GM23338 (cell line): ENCODE data around the gene PHLDA3. TPM values are rescaled to one million over a fixed set of nuclear protein-coding genes. Genes with fewer than 3 reads are reported as not detected.

Source experiments
- ATAC-seq: fragments of 200-7000 bp; cut with Tn5 transposase; 3 replicates; pipeline ENCODE4 v1.9.1; 2020
- DNase-seq: peaks from one replicate; pipeline ENCODE4 v3.0.0-alpha.2; 2015; ENCODE audit warnings: low spot score
- H2AFZ ChIP-seq: fragments of 200-600 bp; sonication (generic); 2 replicates; pipeline ENCODE4 v1.8.0; 2016; ENCODE audit warnings: antibody characterized with exemption, mild to moderate bottlenecking, moderate library complexity
- H3F3A ChIP-seq: fragments of 200-600 bp; sonication (generic); replicated peaks from 2 replicates; pipeline ENCODE4 v1.8.0; 2017; ENCODE audit warnings: antibody characterized with exemption, mixed run types, low read depth
- H3K27ac ChIP-seq: fragments of 200-600 bp; sonication (generic); 2 replicates; pipeline ENCODE4 v1.6.1; 2016; ENCODE audit warnings: low read depth
- H3K27me3 ChIP-seq: fragments of 200-600 bp; sonication (generic); 2 replicates; pipeline ENCODE4 v1.8.0; 2016; ENCODE audit warnings: mild to moderate bottlenecking, mixed run types, moderate library complexity; ENCODE audit not compliant: insufficient read depth
- H3K36me3 ChIP-seq: fragments of 200-600 bp; sonication (generic); 2 replicates; pipeline ENCODE4 v1.8.0; 2016; ENCODE audit warnings: mild to moderate bottlenecking; ENCODE audit not compliant: insufficient read depth
- H3K4me1 ChIP-seq: fragments of 200-600 bp; sonication (generic); 2 replicates; pipeline ENCODE4 v1.8.0; 2016; ENCODE audit warnings: mild to moderate bottlenecking, moderate library complexity; ENCODE audit not compliant: insufficient read depth
- H3K4me2 ChIP-seq: fragments of 200-600 bp; sonication (generic); 2 replicates; pipeline ENCODE4 v1.7.1; 2017; ENCODE audit warnings: mixed run types
- H3K4me3 ChIP-seq: fragments of 200-600 bp; sonication (generic); 2 replicates; pipeline ENCODE4 v1.6.1; 2016; ENCODE audit warnings: mixed run types
- H3K79me2 ChIP-seq: fragments of 200-600 bp; sonication (generic); replicated peaks from 2 replicates; pipeline ENCODE4 v1.8.0; 2017; ENCODE audit warnings: mild to moderate bottlenecking; ENCODE audit not compliant: insufficient read depth
- H3K9me2 ChIP-seq: fragments of 200-600 bp; sonication (generic); 2 replicates; pipeline ENCODE4 v1.8.0; 2017; ENCODE audit not compliant: insufficient read depth
- H4K20me1 ChIP-seq: fragments of 200-600 bp; sonication (generic); replicated peaks from 2 replicates; pipeline ENCODE4 v1.8.0; 2017; ENCODE audit warnings: mild to moderate bottlenecking; ENCODE audit not compliant: insufficient read depth
- H3K27ac Mint-ChIP-seq: 2 replicates; pipeline ENCODE4 v1.8.0; 2020; ENCODE audit warnings: inconsistent platforms, mild to moderate bottlenecking, moderate library complexity, mixed read lengths
- H3K27me3 Mint-ChIP-seq: 3 replicates; pipeline ENCODE4 v1.8.0; 2022; ENCODE audit warnings: low read depth, mild to moderate bottlenecking, moderate library complexity, mixed read lengths, inconsistent platforms; ENCODE audit not compliant: insufficient read depth, poor library complexity
- H3K36me3 Mint-ChIP-seq: 3 replicates; pipeline ENCODE4 v1.8.0; 2021; ENCODE audit warnings: low read depth, mild to moderate bottlenecking, inconsistent platforms, moderate library complexity, mixed read lengths
- H3K4me1 Mint-ChIP-seq: 3 replicates; pipeline ENCODE4 v1.8.0; 2020; ENCODE audit warnings: mild to moderate bottlenecking, inconsistent platforms, mixed read lengths
- H3K4me3 Mint-ChIP-seq: 3 replicates; pipeline ENCODE4 v1.8.0; 2021; ENCODE audit warnings: moderate library complexity, mild to moderate bottlenecking, inconsistent platforms, mixed read lengths
- H3K9me3 Mint-ChIP-seq: 3 replicates; pipeline ENCODE4 v1.8.0; 2020; ENCODE audit warnings: moderate library complexity, mild to moderate bottlenecking, inconsistent platforms, mixed read lengths
- CTCF ChIP-seq, 2 experiments: fragments of 200-600 bp in 1 of 2; sonication (generic) in 1 of 2; conservative IDR thresholded peaks; 2 replicates each; pipeline versions ENCODE4 v1.5.1 to v1.6.1; 2016 to 2017; ENCODE audit warnings: antibody characterized with exemption in 2 of 2, low read depth in 2 of 2, mild to moderate bottlenecking in 2 of 2, moderate library complexity in 1 of 2
- ETS1 ChIP-seq: IDR thresholded peaks from 2 replicates; pipeline ENCODE4 v1.6.1; 2016; ENCODE audit warnings: antibody characterized with exemption
- EZH2phosphoT487 ChIP-seq: fragments of 200-600 bp; sonication (generic); IDR thresholded peaks from one replicate; pipeline ENCODE4 v1.8.1; 2018; ENCODE audit warnings: antibody characterized with exemption; ENCODE audit not compliant: unreplicated experiment
- STAT1 ChIP-seq: IDR thresholded peaks from one replicate; pipeline ENCODE4 v1.6.1; 2016; ENCODE audit warnings: antibody characterized with exemption; ENCODE audit not compliant: unreplicated experiment
- ZNF462 ChIP-seq: fragments of 250-450 bp; sonication (Bioruptor Pico); IDR thresholded peaks from 2 replicates; pipeline ENCODE4 v1.5.0; 2020; ENCODE audit warnings: mild to moderate bottlenecking, moderate library complexity
- polyA plus RNA-seq: library from polyadenylated mRNA; unstranded; fragments of >200 nt; fragmentation: Nextera tagmentation; extraction: Ambion mirVana; gene quantifications from 2 replicates; pipeline ENCODE4 v1.2.1, GENCODE V29; 2016
- total RNA-seq: library from RNA; depleted of rRNA; stranded (reverse); fragments of >200 nt; shearing (Covaris generic); gene quantifications from 2 replicates; pipeline ENCODE4 v1.2.3, GENCODE V29; 2014

Gene PHLDA3
- total and polyA plus RNA-seq, 2 experiments from 2014 or later = 37.5 to 87.4 TPM

GRCh38 chr1:201454608-201455007, 14.4 kb downstream of the PHLDA3 start (continued):
- no peak for TF ChIP-seq ZNF462 (CRISPR knock-in tag)
- no peak for TF ChIP-seq STAT1

- no peaks in the 10 kb centered on the region for H3K9me3 Mint-ChIP-seq
- H3K27ac Mint-ChIP-seq = no peak overlapping the region
- TF ChIP-seq EZH2phosphoT487 (no peak), CTCF (conservative IDR thresholded peaks at IDR 0.05; ENCODE audit: low read depth in 2 of 2) (no peak), ETS1 (no peak)
- H3K4me3 Mint-ChIP-seq = no peak overlapping the region
- DNase-seq = no peak
- Histone ChIP-seq H3F3A (peaks cover 7% of the 10 kb centered on the region; the same call in 1 of the 2 replicates), H3K4me2 (no peak overlapping the region), H3K4me1 (peaks cover 44% of the 10 kb centered on the region), H2AFZ (no peak overlapping the region), H3K27ac (no peak overlapping the region), H4K20me1 (no peaks in the 10 kb centered on the region), H3K4me3 (no peak overlapping the region), H3K9me2 (no peaks in the 10 kb centered on the region), H3K27me3 (no peaks in the 10 kb centered on the region), H3K79me2 (no peaks in the 10 kb centered on the region), H3K36me3 (no peaks in the 10 kb centered on the region)
- H3K4me1 Mint-ChIP-seq = peaks cover 54% of the 10 kb centered on the region
- no peak for ATAC-seq
- H3K27me3 Mint-ChIP-seq = peaks cover 7% of the 10 kb centered on the region
- no peaks in the 10 kb centered on the region for H3K36me3 Mint-ChIP-seq
Measured at GRCh38 chr1:201452866-201453265, 16.1 kb downstream of the PHLDA3 start.
